ENCODE measurements around the gene PIK3C2G. TPM values are rescaled to one million over a fixed set of nuclear protein-coding genes. Genes with fewer than 3 reads are reported as not detected.

PIK3C2G gene
- total RNA-seq, 1 donor from 2014 or later = not detected

GRCh38 chr12:18304609-18305008 is 43.3 kb downstream of the PIK3C2G start:
- no peak for DNase-seq (ENCODE audit: low spot score)
- TF ChIP-seq, protein P1, sequence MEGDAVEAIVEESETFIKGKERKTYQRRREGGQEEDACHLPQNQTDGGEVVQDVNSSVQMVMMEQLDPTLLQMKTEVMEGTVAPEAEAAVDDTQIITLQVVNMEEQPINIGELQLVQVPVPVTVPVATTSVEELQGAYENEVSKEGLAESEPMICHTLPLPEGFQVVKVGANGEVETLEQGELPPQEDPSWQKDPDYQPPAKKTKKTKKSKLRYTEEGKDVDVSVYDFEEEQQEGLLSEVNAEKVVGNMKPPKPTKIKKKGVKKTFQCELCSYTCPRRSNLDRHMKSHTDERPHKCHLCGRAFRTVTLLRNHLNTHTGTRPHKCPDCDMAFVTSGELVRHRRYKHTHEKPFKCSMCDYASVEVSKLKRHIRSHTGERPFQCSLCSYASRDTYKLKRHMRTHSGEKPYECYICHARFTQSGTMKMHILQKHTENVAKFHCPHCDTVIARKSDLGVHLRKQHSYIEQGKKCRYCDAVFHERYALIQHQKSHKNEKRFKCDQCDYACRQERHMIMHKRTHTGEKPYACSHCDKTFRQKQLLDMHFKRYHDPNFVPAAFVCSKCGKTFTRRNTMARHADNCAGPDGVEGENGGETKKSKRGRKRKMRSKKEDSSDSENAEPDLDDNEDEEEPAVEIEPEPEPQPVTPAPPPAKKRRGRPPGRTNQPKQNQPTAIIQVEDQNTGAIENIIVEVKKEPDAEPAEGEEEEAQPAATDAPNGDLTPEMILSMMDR (IDR thresholded peaks at IDR 0.05) = no peak
- TF ChIP-seq EZH2 (IDR thresholded peaks at IDR 0.05) (no peak), EZH2phosphoT487 (IDR thresholded peaks at IDR 0.05) (no peak)

DNA sequence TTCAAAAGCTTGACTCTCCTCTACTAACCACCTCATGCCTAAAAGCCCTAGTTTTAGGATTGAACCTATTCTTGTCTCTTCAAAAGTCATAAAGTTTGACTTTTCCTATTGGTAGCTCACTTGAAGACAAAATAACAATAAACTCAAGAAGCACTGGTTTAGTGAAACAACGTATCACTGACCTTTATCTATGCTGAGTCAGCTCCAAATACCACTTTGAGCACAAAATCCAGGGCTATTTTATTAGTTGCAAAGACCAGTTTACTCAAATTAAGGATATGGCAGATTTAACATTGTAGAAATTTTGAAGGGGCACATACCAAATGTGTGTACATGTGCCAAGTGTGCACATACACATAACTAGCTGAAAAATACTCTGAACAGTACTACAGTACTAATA is 45.0 kb downstream of the PIK3C2G start:
- Histone ChIP-seq H3F3A (ENCODE audit: low read depth) (no peaks in the 10 kb centered on the region), H3K4me1 (no peaks in the 10 kb centered on the region), H3K79me2 (ENCODE audit: low read depth) (no peaks in the 10 kb centered on the region), H3K4me3 (no peak overlapping the region), H3K27me3 (no peaks in the 10 kb centered on the region), H3K4me2 (no peak overlapping the region), H3K9ac (no peak overlapping the region), H3K36me3 (no peaks in the 10 kb centered on the region), H2AFZ (replicated peaks) (no peak overlapping the region), H3K27ac (no peak overlapping the region), H3K9me3 (ENCODE audit: low read depth) (no peaks in the 10 kb centered on the region), H4K20me1 (ENCODE audit: low read depth) (no peaks in the 10 kb centered on the region)
- Mint-ChIP-seq H3K9me3 (peaks cover 11% of the 10 kb centered on the region), H3K27ac (no peak overlapping the region), H3K36me3 (no peaks in the 10 kb centered on the region), H3K4me1 (peaks cover 2% of the 10 kb centered on the region), H3K27me3 (ENCODE audit: insufficient read depth, low read depth) (peaks cover 3% of the 10 kb centered on the region), H3K4me3 (no peak overlapping the region)
- DNase-seq (ENCODE audit: low spot score) = no peak
- TF ChIP-seq EZH2phosphoT487 (IDR thresholded peaks at IDR 0.05) (no peak), EZH2 (IDR thresholded peaks at IDR 0.05) (no peak)
- TF ChIP-seq, protein P1 (IDR thresholded peaks at IDR 0.05) = no peak

More at GRCh38 chr12:18304609-18305008, 43.3 kb downstream of the PIK3C2G start:
- Mint-ChIP-seq H3K4me3 (no peak overlapping the region), H3K9me3 (peaks cover 20% of the 10 kb centered on the region), H3K4me1 (peaks cover 2% of the 10 kb centered on the region), H3K36me3 (no peaks in the 10 kb centered on the region), H3K27ac (no peak overlapping the region), H3K27me3 (ENCODE audit: insufficient read depth, low read depth) (peaks cover 3% of the 10 kb centered on the region)
- no peak overlapping the region for H3K4me3 ChIP-seq
- no peaks in the 10 kb centered on the region for H4K20me1 ChIP-seq (ENCODE audit: low read depth)
- no peaks in the 10 kb centered on the region for H3K27me3 ChIP-seq
- H3K9ac ChIP-seq = no peak overlapping the region
- H3K36me3 ChIP-seq = no peaks in the 10 kb centered on the region
- no peak overlapping the region for H3K27ac ChIP-seq
- H3K4me1 ChIP-seq = no peaks in the 10 kb centered on the region
- H3K4me2 ChIP-seq = no peak overlapping the region
- no peaks in the 10 kb centered on the region for H3F3A ChIP-seq (ENCODE audit: low read depth)
- no peaks in the 10 kb centered on the region for H3K9me3 ChIP-seq (ENCODE audit: low read depth)
- H3K79me2 ChIP-seq (ENCODE audit: low read depth) = no peaks in the 10 kb centered on the region
- no peak overlapping the region for H2AFZ ChIP-seq (replicated peaks)

DNA sequence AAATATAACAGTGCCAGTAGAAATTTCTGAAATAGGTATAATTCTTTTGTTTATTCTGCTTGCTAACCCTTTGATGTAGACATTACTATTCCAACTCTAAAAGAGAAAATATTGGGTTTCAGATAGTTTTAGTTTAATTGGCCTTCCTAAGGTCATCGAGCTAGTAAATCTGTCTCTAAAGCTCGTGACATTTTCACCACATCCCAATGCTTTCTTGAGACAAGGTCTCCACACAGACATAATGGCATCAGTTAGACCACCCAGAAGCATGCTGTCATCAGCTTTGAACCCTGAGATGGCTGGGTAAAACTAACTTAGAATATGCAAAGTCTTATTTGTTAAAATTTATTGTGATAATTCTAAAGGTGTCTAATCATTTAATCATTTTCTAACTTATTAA is 52.0 kb downstream of the PIK3C2G start:
- Histone ChIP-seq H3F3A (ENCODE audit: low read depth) (no peaks in the 10 kb centered on the region), H4K20me1 (ENCODE audit: low read depth) (no peaks in the 10 kb centered on the region), H3K9me3 (ENCODE audit: low read depth) (no peaks in the 10 kb centered on the region), H3K4me3 (no peak overlapping the region), H3K4me2 (no peak overlapping the region), H3K79me2 (ENCODE audit: low read depth) (no peaks in the 10 kb centered on the region), H3K27ac (no peak overlapping the region), H3K4me1 (no peaks in the 10 kb centered on the region), H3K36me3 (no peaks in the 10 kb centered on the region), H2AFZ (replicated peaks) (no peak overlapping the region), H3K27me3 (no peaks in the 10 kb centered on the region), H3K9ac (no peak overlapping the region)
- Mint-ChIP-seq H3K9me3 (no peaks in the 10 kb centered on the region), H3K4me1 (no peaks in the 10 kb centered on the region), H3K4me3 (no peak overlapping the region), H3K36me3 (no peaks in the 10 kb centered on the region), H3K27me3 (ENCODE audit: insufficient read depth, low read depth) (no peaks in the 10 kb centered on the region), H3K27ac (no peak overlapping the region)
- no peak for DNase-seq (ENCODE audit: low spot score)
- no peak for TF ChIP-seq EZH2 (IDR thresholded peaks at IDR 0.05)
- TF ChIP-seq, protein P1 (IDR thresholded peaks at IDR 0.05) = no peak
- no peak for TF ChIP-seq EZH2phosphoT487 (IDR thresholded peaks at IDR 0.05)
